ENCODE data around the gene STRN3. TPM values are rescaled to one million over a fixed set of nuclear protein-coding genes. Genes with fewer than 3 reads are reported as not detected.
A peak's percentile ranks its signal among the peaks of the same experiment; 100 is the strongest.
"Not testable (repeated sequence)": the region's sequence is repeated elsewhere in the genome, so short reads cannot be mapped to it uniquely, and the experiment has no call there.

Gene STRN3
- total RNA-seq, 1 experiment from 2014 or later, result 34.4 TPM

GRCh38 chr14:31059152-31059924 is 33.2 kb upstream of the STRN3 start:
- no peaks in the 10 kb centered on the region for H3K27me3 Mint-ChIP-seq (ENCODE audit: unreplicated experiment)
- H3K27ac Mint-ChIP-seq (ENCODE audit: unreplicated experiment), result peak overlapping the region; percentile 95

GRCh38 chr14:31057701-31058364 is 31.7 kb upstream of the STRN3 start:
- BruUV-seq (replicated peaks), result no TSS peak
- TF ChIP-seq CTCF (IDR thresholded peaks at IDR 0.05; ENCODE audit: unreplicated experiment), result no peak
- Mint-ChIP-seq H3K36me3 (ENCODE audit: insufficient read depth, unreplicated experiment) (no peaks in the 10 kb centered on the region), H3K27ac (ENCODE audit: unreplicated experiment) (no peak overlapping the region), H3K4me1 (ENCODE audit: low read depth, unreplicated experiment) (peaks cover 28% of the 10 kb centered on the region), H3K27me3 (ENCODE audit: unreplicated experiment) (no peaks in the 10 kb centered on the region), H3K9me3 (ENCODE audit: low read depth, unreplicated experiment) (no peaks in the 10 kb centered on the region), H3K4me3 (ENCODE audit: low read depth, unreplicated experiment) (no peak overlapping the region)
- CTCF ChIA-PET, result interaction anchor here (0.6 to 0.7 kb wide), 2 partner anchors 96 to 400 kb away, joined by 3 read pairs; no protein-coding TSS in a partner anchor
- no peak for DNase-seq
- intact Hi-C loops (cut with micrococcal nuclease; ENCODE audit: unreplicated experiment), result loop anchor here (2.0 kb wide), 1 partner anchor 25 kb away; no protein-coding TSS in a partner anchor

More at GRCh38 chr14:31059152-31059924, 33.2 kb upstream of the STRN3 start:
- BruUV-seq (replicated peaks), result no TSS peak
- intact Hi-C loops (cut with micrococcal nuclease; ENCODE audit: unreplicated experiment), result loop anchor here (2.0 kb wide), 1 partner anchor 27 kb away; no protein-coding TSS in a partner anchor
- Mint-ChIP-seq H3K4me3 (ENCODE audit: low read depth, unreplicated experiment) (no peak overlapping the region), H3K36me3 (ENCODE audit: insufficient read depth, unreplicated experiment) (no peaks in the 10 kb centered on the region), H3K4me1 (ENCODE audit: low read depth, unreplicated experiment) (peaks cover 28% of the 10 kb centered on the region), H3K9me3 (ENCODE audit: low read depth, unreplicated experiment) (no peaks in the 10 kb centered on the region)
- CTCF ChIA-PET, result interaction anchor here (0.6 to 1.6 kb wide), 6 partner anchors 9 to 249 kb away, joined by 3 to 6 read pairs (median 4); no protein-coding TSS in a partner anchor
- DNase-seq, result peak; percentile 57
- no peak for TF ChIP-seq CTCF (IDR thresholded peaks at IDR 0.05; ENCODE audit: unreplicated experiment)

GRCh38 chr14:31057035-31057434 is 30.9 kb upstream of the STRN3 start:
- TF ChIP-seq CTCF (IDR thresholded peaks at IDR 0.05; ENCODE audit: unreplicated experiment), result no peak
- intact Hi-C loops (cut with micrococcal nuclease; ENCODE audit: unreplicated experiment), result no loop called here
- Mint-ChIP-seq H3K4me3 (ENCODE audit: low read depth, unreplicated experiment) (no peak overlapping the region), H3K4me1 (ENCODE audit: low read depth, unreplicated experiment) (peaks cover 28% of the 10 kb centered on the region), H3K27ac (ENCODE audit: unreplicated experiment) (no peak overlapping the region), H3K36me3 (ENCODE audit: insufficient read depth, unreplicated experiment) (no peaks in the 10 kb centered on the region), H3K27me3 (ENCODE audit: unreplicated experiment) (no peaks in the 10 kb centered on the region), H3K9me3 (ENCODE audit: low read depth, unreplicated experiment) (no peaks in the 10 kb centered on the region)
- CTCF ChIA-PET, result interaction anchor here (0.5 kb wide), 1 partner anchor 17 kb away, joined by 5 read pairs; no protein-coding TSS in a partner anchor
- DNase-seq, result no peak
- no TSS peak for BruUV-seq (replicated peaks)

GRCh38 chr14:31052905-31053586 is 26.9 kb upstream of the STRN3 start:
- CTCF ChIA-PET, result interaction anchor here (0.6 kb wide), 2 partner anchors 14 to 21 kb away, joined by 3 to 5 read pairs; no protein-coding TSS in a partner anchor
- H3K4me1 Mint-ChIP-seq (ENCODE audit: low read depth, unreplicated experiment); DNase-seq; H3K36me3 Mint-ChIP-seq (ENCODE audit: insufficient read depth, unreplicated experiment); H3K4me3 Mint-ChIP-seq (ENCODE audit: low read depth, unreplicated experiment); H3K27me3 Mint-ChIP-seq (ENCODE audit: unreplicated experiment); BruUV-seq (replicated peaks); H3K27ac Mint-ChIP-seq (ENCODE audit: unreplicated experiment); H3K9me3 Mint-ChIP-seq (ENCODE audit: low read depth, unreplicated experiment); intact Hi-C loops (cut with micrococcal nuclease; ENCODE audit: unreplicated experiment): not testable (repeated sequence)

Data from Calu3 (cell line).